Psoas muscle (tissue), 8 donors: ENCODE measurements around the gene SLC39A11. TPM values are rescaled to one million over a fixed set of nuclear protein-coding genes. Genes with fewer than 3 reads are reported as not detected.

ENCODE experiments used
- ATAC-seq, 4 donors: fragments of 200-7000 bp; cut with Tn5 transposase; one replicate each; pipeline ENCODE4 v1.9.1; 2020; ENCODE audit warnings: moderate library complexity in 3 of 4, mild to moderate bottlenecking in 2 of 4
- DNase-seq, 2 donors: peaks; one replicate each; pipeline ENCODE4 v3.0.0-alpha.2; 2020
- H3K27ac ChIP-seq: fragments of 200-600 bp; one replicate; pipeline ENCODE4 v1.8.0; 2022
- H3K27me3 ChIP-seq, 3 donors: fragments of 200-600 bp in 1 of 3; one replicate each; pipeline versions ENCODE4 v1.6.1 to v1.8.0; 2013 to 2022; ENCODE audit warnings: low read length in 2 of 3, mild to moderate bottlenecking in 2 of 3, moderate library complexity in 1 of 3; ENCODE audit not compliant: insufficient read depth in 3 of 3
- H3K36me3 ChIP-seq, 2 donors: fragments of 200-600 bp in 1 of 2; one replicate each; pipeline versions ENCODE4 v1.6.1 to v1.8.0; 2013 to 2022; ENCODE audit warnings: low read depth in 1 of 2, mild to moderate bottlenecking in 1 of 2, moderate library complexity in 1 of 2; ENCODE audit not compliant: insufficient read depth in 1 of 2
- H3K4me1 ChIP-seq: fragments of 200-600 bp; one replicate; pipeline ENCODE4 v1.8.0; 2022
- H3K4me3 ChIP-seq: fragments of 200-600 bp; one replicate; pipeline ENCODE4 v1.8.0; 2022; ENCODE audit warnings: mild to moderate bottlenecking
- H3K9me3 ChIP-seq: fragments of 200-600 bp; one replicate; pipeline ENCODE4 v1.8.0; 2022
- CTCF ChIP-seq: fragments of 200-600 bp; IDR thresholded peaks from one replicate; pipeline ENCODE4 v1.8.0; 2022; ENCODE audit warnings: antibody characterized with exemption
- WGBS, 3 donors: extraction: QIAGEN DNeasy Blood & Tissue Kit; methylation state at CpG; one replicate each; pipeline versions ENCODE4 v1.1.6 to v1.1.7; 2013; 5-methylcytosine and 5-hydroxymethylcytosine counted together
- intact Hi-C, 2 donors: fragments of 100-400 bp; cut with DNase I; formaldehyde crosslinking; loops; one replicate each; pipeline versions ENCODE4 v1.11.0 to v1.14.2; 2022
- polyA plus RNA-seq, 3 donors: library from polyadenylated mRNA; stranded (reverse); fragments of 200-250 nt; gene quantifications; one replicate each; pipeline ENCODE4 v1.2.3, GENCODE V29; 2013
- total RNA-seq, 4 donors: library from RNA; stranded (reverse); fragmentation: NEBNext Ultra II Directional in 2 of 4; extraction: Animal tissue kit (Norgen Biotek cat#: 25700) in 2 of 4; gene quantifications; one replicate each; pipeline versions ENCODE4 v1.2.1 to v1.2.4, GENCODE V29; 2021 to 2023
- donor health status: healthy with polysubstance abuse.
- donor health status: DM: no; HTN: no; CAD: no; lungs with moderate emphysema.
- donor health status: Bipolar disorder and iron deficiency.
- donor health status: healthy.
- donor health status: DM: yes; HTN: yes; CAD: no.
- donor health status: DM: no; HTN: no; CAD: no.
- donor health status: DM: no; HTN: no; CAD: no.
- donor health status: DM: yes; HTN: yes; CAD: no.

SLC39A11 gene
- total and polyA plus RNA-seq, 7 donors = 1.6 to 9.7 (median 7.9) TPM

DNA sequence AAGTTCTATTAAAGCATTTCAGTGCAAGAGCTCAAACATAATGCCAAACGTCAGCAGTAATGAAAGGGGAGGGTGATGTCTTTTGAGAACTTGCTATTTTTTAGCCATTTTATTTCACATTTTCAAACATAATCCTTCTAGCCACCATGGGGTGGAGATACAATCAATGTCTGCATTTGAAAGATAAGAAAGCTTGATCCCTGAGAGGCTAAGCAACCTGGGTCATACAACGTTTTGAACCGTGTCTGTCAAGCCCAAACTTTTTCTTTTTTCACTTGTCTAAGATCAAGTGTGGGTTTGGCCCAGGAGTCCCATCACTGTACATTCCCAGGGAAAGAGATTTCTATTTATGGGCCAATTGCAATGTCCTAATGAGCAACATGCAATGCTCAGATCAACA lies 331.1 kb downstream of the SLC39A11 start:
- ATAC-seq (no peak), DNase-seq (no peak)
- Histone ChIP-seq H3K4me1 (no peaks in the 10 kb centered on the region), H3K27ac (no peak overlapping the region), H3K36me3 (no peaks in the 10 kb centered on the region), H3K9me3 (no peaks in the 10 kb centered on the region), H3K4me3 (no peak overlapping the region), H3K27me3 (no peaks in the 10 kb centered on the region)
- TF ChIP-seq CTCF = no peak
- 66 to 75% (median 67%) methylated on average over 3 of the region's 3 CpGs for WGBS, 3 donors
- intact Hi-C loops = no loop called here

DNA sequence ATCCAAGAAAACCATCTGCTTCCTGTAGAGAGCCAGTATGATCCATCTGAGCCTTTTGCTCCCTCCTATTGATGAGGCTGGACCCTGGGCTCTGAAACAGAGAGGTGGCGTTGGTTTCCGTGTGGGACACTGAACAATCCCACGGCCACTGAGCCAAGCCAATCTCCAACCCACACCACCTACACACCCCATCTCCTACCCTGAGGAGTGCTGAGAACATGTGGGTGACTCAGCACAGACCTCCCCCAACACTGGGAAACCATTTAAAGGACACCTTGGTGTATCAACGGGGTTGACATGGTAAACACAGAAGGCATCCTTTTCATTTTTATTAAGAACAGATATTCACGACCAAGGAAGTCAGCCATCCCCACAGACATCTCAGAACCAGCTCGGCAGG lies 332.1 kb downstream of the SLC39A11 start:
- WGBS, 3 donors = 91 to 96% (median 93%) methylated on average over 6 of the region's 6 CpGs
- Histone ChIP-seq H3K27me3 (no peaks in the 10 kb centered on the region), H3K36me3 (no peaks in the 10 kb centered on the region), H3K4me3 (no peak overlapping the region), H3K4me1 (no peaks in the 10 kb centered on the region), H3K27ac (no peak overlapping the region), H3K9me3 (no peaks in the 10 kb centered on the region)
- DNase-seq (no peak), ATAC-seq (no peak)
- no peak for TF ChIP-seq CTCF
- intact Hi-C loops = no loop called here

- intact Hi-C loops = no loop called here
- H3K27ac ChIP-seq = no peak overlapping the region
- 78 to 83% (median 79%) methylated on average over 2 of the region's 2 CpGs for WGBS, 3 donors
- H3K4me3 ChIP-seq = no peak overlapping the region
- no peaks in the 10 kb centered on the region for H3K9me3 ChIP-seq
- H3K36me3 ChIP-seq = no peaks in the 10 kb centered on the region
- no peaks in the 10 kb centered on the region for H3K4me1 ChIP-seq
- TF ChIP-seq CTCF = no peak
- no peak for DNase-seq
- no peak for ATAC-seq
- H3K27me3 ChIP-seq = no peaks in the 10 kb centered on the region
Measured at GRCh38 chr17:72759301-72759700, 333.2 kb downstream of the SLC39A11 start.

DNA sequence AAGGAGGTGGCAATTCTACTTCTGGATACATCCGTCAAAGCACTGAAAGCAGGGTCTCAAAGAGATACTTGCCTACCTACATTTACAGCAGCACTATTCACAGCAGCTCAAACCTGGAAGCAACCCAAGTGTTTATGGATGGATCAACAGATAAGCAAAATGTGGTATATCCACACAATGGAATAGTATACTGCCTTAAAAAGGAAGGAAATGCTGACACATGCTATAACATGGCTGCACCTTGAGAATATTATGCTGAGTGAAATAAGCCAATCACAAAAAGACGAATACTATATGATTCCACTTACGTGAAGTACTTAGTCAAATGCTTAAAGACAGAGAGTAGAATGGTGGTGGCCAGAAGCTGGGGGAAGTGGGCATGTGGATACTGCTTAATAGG lies 336.2 kb downstream of the SLC39A11 start:
- Histone ChIP-seq H3K4me1 (no peaks in the 10 kb centered on the region), H3K27me3 (no peaks in the 10 kb centered on the region), H3K27ac (no peak overlapping the region), H3K4me3 (no peak overlapping the region), H3K36me3 (no peaks in the 10 kb centered on the region), H3K9me3 (no peaks in the 10 kb centered on the region)
- DNase-seq (no peak), ATAC-seq (no peak)
- 96 to 100% (median 98%) methylated on average over 3 of the region's 3 CpGs for WGBS, 3 donors
- intact Hi-C loops = no loop called here
- no peak for TF ChIP-seq CTCF

GRCh38 chr17:72754513-72754912 lies 338.0 kb downstream of the SLC39A11 start:
- DNase-seq = no peak
- H3K27me3 ChIP-seq = no peaks in the 10 kb centered on the region
- H3K9me3 ChIP-seq = no peaks in the 10 kb centered on the region
- intact Hi-C loops = no loop called here
- H3K27ac ChIP-seq = no peak overlapping the region
- H3K36me3 ChIP-seq = no peaks in the 10 kb centered on the region
- no peaks in the 10 kb centered on the region for H3K4me1 ChIP-seq
- no peak for TF ChIP-seq CTCF
- no peak overlapping the region for H3K4me3 ChIP-seq
- WGBS, 3 donors = 77 to 83% (median 80%) methylated on average over 6 of the region's 6 CpGs
- ATAC-seq = no peak
